ENCODE measurements around the gene KIAA0513.
"Not testable (repeated sequence)": the region's sequence is repeated elsewhere in the genome, so short reads cannot be mapped to it uniquely, and the experiment has no call there.

Gene KIAA0513

DNA sequence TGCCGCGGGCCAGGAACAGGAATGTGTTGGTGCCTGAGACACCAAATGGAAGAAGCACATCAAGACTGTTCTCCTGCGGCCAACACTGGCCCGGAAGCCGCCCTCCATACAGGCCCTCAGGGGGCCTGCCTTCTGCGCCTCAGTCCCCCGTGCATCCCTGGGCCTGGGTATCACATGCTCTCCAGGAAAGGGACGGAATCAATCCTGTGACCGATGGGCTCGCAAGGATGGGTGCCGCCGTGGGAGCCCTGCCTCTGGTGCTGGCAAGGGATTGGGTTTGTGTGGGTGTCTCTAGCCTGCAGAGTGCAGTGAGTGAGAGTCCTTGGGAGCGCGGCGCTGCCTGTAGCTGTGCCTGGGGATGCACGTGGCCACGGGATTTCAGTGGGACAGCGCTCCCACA is 65.3 kb downstream of the KIAA0513 start:
- FAIRE-seq, result no peak

DNA sequence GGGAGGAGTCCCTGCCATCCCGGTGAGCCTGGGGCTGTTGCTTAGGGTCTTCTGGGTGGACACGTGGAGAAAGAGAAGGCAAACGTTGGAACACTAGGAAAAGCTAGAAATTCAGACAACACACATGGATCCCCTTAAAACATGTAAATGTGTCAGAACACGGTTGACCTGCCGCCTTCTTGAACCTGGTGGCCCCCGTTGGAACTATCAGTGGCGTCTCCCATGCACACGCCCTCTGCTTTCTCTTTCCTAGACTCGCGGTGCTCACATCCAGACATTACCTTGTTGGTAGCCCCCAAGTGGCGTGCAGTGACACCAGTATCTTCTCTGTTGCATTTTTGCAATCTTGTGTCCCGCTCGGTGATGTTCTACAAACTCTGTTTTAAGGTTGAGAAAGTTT is 66.1 kb downstream of the KIAA0513 start:
- no peak for FAIRE-seq

DNA sequence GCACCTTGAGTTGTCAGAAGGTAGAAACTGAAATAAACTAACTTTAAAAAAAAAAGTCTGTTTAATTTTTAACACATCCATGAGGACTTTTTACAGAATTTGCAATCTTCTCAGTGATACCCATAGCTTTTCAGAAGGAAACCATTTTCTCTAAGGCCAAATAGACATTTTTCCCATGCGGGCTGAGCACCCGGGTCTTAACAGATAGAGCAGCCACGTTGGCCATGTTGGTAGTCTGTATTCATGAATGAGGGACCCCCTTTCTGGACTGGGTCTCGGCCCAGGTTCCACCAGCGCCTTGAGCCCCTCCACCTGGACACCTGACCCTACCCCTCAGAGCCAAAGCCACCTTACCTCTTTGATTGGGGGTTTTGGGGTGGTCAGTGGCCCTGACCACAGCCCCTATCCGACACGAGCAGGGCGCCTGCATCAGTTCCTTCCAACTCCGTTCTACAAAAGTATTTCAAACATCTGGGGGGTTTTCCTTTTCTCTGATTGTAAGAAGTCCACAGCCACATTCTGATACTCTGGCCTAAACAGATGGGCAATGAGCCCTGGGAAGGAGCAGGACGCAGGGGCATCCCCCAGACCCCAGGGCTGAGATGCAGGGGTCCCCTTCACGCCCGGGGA is 66.7 kb downstream of the KIAA0513 start:
- FAIRE-seq, result no peak

DNA sequence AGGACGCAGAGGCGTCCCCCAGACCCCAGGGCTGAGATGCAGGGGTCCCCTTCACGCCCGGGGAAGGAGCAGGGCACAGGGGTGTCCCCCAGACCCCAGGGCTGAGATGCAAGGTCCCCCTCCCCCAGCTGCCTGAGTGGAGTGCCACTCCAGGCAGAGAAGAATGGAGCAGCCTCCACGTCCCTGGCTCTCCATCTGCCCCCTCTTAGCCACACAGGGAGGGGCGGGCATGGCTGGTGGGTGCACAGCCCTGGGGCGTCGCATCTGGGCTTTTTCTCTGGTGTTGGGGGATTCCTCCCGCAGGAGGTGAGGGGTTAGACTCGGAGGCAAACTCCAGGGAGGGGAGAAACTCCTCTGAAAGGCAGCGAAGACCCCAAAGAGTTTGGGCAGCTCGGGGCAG is 67.2 kb downstream of the KIAA0513 start:
- no peak for FAIRE-seq

DNA sequence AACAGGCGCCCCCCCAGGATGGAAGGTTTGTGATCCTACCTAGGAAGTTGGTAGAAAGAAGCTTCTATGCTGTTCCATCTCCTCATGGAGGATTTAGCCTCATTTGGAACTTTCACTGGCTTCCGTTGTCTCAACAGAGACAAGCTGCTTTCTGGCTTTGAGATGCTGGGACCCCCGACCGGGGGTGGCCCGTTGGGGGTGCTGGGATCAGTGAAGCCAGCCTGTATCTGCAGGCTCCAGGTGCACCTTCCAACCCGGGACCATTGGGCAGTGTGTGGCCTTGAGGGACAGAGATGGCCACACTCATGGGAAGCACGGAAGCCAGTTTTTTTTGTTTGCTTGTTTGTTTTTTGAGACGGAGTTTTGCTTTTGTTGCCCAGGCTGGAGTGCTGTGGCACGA is 69.3 kb downstream of the KIAA0513 start:
- no peak for FAIRE-seq

DNA sequence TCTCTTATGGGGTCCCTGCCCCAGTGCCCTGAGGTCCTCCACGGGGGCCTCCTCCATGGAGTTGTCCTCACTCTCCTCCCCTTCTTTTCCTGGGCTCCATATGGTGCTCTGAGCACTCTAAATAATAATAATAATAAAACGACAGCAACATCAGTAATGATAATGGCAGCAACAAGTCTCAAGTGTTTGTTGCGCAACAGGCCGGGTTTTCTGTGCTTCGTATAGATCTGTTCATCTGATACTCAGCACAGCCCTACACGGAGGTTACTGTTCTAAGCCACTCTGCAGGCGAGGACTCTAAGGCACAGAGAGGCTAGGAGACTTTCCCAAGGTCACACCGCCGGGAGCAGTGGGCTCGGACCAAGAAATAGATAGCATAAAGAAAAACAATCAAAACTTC is 71.0 kb downstream of the KIAA0513 start:
- FAIRE-seq, result no peak

DNA sequence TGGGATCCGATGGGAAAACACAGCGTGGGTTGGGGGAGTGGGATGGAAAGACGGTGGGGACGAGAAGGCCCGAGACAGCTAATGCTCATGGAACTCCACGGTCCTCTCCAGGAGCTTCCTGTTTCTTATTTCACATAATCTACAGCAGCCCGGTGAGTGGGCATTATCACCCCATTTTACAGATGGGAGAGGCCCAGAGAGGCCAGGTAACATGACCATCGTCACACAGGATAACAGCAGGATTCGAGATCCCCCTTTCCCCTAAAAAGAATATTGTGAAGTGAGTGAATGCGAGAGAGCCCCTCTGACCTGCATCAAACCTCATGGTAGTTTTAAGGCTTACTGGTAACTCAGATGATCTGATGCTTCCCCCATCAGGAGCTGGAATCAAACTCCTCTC is 72.7 kb downstream of the KIAA0513 start:
- FAIRE-seq, result no peak

DNA sequence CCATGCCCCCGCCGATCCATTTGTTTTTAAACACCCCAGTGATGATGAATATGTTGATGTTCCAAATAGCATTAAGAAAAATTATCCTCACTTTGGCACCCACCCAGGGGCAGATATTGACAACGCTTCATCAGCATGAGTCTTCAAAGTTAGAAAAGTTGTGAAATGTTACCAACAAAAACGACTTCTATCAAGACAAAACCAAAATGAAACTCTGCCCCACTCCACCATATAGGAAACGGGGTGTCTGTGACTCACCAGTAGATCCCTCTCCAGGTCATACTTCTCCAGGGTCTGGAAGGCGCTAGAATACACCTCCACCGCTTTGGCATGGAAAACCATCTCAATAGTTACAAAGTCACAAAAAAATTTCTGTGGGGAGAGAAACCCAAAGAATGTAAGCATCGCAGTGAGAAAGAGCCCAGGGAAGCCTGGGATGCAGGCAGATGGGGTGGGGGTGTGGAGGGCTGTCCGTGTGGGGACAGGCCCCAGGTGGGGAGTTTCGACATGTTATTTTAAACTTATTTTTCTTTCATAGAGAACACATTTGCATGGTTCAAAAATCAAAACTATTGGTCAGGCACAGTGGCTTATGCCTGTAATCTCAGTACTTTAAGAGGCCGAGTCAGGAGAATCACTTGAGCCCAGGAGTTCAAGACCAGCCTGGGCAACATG is 74.5 kb downstream of the KIAA0513 start:
- no peak for FAIRE-seq

DNA sequence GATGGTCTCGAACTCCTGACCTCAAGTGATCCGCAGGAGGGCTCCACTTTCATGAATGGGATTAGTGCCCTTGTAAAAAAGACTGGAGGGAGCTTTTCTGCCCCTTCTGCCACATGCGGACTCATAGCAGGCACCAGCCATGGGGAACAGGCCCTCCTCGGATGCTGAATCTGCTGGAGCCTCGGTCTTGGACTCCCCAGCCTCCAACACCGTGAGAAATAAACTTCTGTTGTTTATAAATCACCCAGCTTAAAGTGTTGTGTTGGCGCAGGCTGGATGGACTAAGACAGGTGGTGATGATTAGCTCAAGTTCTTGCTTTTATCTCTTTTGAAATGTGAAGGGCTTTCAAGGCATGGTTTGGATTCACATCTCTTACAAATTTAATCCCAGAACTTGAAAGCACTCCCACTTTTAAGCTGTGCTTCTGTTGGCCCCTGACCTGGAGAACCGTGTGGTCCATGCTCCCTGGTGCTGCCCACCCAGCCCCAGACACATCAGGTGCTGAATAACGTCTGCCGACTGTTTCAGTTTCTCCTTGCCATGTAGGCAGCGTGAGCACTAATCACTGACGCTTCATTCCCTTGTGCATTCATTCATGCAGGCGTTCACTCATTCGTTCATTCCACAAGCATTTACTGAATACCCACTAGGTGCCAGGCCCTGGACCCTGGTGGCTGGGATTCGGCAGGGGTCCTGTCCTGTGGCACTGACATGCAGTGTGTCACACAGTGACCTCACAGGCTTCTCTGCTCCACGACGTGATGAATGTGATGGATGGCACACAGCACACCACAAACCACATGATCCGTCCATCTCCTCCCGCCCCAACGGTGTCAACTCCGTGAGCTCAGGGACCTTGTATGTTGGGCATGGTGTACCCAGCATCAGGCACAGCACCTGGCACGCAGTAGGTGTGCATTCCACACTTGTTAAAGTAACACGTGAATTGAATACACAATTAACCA is 75.8 kb downstream of the KIAA0513 start:
- no peak for FAIRE-seq

DNA sequence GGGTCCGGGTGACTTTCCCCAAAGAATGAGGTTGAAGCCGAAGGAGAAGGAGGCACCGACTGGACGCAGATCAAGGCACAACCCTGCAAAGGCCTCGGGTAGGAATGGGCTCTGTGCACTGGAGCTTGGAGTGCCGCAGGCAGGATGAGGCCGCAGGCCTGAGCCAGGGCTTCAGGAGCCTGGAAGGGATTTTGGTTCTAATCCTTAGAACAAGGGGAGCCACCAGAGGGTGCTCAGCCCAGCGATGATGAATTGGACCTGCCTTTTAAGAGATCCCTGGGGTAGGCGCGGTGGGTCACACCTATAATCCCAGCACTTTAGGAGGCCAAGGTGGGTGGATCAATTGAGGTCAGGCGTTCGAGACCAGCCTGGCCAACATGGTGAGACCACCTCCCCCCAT is 76.6 kb downstream of the KIAA0513 start:
- FAIRE-seq, result no peak

DNA sequence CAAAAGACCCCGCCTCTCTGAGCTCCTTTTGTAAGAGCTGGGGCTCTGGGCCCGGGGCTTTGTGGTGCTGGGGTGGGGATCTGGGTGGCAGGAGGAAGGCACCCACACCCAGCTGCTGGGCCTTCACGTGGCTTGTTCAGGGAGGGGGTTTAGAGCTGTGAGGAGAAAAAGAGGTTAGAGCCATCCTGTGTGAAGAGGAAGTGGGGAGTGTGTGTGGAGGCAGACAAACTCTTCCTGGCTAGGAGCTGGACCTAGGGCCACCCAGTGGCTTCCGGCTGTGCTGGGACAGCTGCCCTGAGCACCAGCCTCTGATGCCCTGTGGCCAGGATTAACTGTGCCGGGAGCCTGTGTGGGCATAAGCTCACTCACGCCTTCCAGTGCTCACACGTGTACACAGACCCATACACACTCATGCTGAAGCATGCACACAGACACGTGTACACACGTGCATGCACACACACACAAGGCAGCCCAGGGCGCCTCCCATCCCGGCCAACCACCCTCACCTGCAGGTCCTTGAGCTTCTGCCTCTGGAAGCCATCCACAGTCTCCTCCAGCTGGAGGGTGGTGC is 77.3 kb downstream of the KIAA0513 start:
- no peak for FAIRE-seq

DNA sequence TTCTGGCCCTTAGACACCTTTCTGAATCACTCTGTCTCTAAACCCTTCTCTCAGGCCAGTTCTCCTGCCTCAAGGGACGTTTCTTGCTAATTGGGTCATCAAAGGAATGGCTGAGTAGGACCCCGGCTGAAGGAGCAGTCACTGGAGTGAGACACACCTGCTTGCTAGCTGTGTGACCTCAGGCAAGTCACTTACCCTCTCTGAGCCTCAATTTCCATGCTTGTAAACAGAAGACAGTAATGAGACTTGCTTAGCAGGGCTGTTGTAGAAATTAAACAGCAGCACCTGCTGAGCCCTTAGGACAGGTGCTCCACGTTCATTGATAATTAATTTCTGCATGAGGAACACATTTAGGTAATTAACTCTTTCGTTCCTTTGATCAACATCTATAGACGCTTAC is 77.9 kb downstream of the KIAA0513 start:
- FAIRE-seq, result no peak

DNA sequence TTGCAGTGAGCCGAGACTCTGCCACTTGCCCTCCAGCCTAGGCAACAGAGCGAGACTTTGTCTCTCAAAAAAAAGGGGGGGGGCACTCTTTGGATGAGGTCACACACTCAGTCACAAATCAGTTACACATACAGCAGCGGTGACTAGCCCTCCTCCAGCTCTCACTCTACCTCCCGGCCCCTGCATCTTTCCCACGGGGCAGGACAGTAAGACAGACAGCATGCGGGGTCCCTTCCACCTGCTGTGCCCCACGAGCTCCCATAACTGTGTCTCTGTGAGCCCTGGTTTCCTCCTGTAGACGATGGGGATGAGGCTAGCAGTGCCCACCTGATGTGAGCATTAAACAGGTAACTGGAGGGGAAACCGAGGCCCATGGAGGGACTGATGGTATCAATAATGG is 79.5 kb downstream of the KIAA0513 start:
- FAIRE-seq, result no peak

DNA sequence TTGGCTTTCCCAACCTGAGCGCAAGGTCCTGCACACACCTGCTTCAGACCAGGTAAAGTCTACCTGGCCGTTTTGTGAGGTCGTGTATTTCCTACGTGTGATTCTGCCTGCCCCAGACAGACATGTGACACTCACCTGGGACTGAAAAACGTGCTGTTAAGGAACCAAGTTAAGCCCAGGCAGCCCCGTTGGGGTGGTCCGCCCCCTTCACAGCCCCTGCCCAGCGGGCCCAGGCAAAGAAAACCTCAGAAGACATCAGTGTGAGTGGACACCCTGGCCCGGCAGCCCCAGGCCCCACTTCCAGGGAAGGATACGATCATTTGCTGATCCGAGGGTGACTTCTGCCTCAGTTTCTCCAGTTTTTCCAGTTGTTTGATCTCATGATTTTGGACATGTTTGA is 79.9 kb downstream of the KIAA0513 start:
- no peak for FAIRE-seq

DNA sequence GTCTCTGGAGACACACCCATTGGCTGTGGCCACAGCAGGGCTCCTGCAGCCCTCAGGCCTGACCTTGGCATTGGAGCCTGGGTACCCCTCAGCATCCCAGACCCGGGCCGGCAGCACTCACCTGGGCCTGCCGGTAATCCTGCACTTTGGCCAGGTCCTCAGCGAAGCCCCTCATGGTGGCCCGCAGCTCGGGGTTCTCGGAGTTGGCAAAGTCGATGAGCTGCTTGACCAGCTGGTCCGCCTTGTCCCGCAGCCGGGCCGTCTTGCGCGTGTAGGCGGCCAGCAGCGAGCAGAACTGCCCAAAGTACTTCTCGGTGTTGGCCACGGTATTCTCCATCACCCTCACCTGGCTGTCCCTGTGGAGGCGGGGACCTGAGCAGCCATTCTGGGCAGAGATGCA is 82.5 kb downstream of the KIAA0513 start:
- FAIRE-seq, result no peak

DNA sequence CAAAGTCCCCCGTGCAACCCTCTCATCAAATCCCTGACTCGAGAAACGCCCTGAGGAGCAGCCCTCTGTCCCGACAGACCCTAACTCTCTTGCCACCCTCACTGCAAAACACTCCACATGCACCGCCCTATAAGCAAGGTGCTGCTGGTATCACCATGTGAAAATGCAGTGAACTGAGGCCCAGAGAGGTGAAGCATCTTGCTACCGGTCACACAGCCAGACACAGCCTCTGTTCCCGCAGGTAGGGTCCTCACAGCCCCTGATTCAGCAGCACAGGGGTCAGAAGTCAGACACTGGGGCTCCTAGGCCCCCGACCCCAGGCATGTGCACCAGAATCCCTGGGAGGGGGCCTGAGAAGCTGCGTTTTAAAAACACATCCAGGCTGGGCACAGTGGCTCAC is 83.6 kb downstream of the KIAA0513 start:
- FAIRE-seq, result no peak

DNA sequence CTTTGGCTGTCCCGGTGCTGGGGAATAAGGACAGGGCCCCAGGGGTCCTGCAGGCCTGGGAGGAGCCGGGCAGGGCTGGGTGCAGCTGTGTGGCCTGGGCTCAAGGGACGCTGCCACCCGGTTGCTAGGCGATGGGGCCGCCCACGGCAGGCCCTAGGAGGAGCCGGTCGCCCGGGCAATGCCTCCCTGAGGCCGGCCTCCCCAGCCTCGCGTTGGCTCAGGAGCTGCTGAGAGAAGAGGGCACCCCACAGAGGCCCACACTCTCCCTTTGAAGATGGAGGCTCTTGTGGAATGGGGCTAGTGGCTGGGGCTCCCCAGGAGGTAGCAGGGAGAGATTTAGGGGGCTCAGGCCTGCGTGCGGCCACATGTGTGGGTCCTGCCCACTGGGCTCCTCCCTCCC is 84.8 kb downstream of the KIAA0513 start, which contains the start of gene CIBAR2:
TSS of gene CIBAR2 (minus strand) at position 109 of the 400 bp plus-strand sequence. CDS start 120 bp downstream, outside the sequence.
- FAIRE-seq, result no peak

DNA sequence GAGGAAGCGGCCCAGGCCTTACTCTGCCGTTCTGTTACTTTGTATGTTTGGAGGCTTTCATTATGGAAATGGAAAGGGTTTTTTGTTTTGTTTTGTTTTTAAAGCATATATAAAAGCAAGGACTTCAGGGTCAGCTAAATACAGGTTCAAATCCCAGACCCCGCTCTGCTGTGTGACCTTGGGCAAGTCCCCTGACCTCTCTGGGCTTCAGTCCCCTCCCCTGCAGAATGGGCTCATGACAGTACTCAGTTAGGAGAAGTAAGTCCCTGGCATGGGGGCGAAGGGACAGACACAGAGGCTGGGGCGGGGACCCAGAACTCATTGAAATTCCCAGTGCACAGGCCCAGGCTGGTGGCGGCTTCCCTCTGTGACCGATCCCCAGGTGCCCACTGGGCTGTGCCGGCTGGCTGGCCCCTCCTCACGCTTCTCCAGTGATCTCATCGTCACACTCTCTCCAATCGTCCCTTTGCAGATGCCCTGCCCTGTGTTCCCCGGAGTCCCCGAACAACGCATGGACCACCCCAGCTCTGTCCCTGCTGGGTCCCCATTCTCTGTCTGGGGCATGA is 85.7 kb downstream of the KIAA0513 start:
- no peak for FAIRE-seq

DNA sequence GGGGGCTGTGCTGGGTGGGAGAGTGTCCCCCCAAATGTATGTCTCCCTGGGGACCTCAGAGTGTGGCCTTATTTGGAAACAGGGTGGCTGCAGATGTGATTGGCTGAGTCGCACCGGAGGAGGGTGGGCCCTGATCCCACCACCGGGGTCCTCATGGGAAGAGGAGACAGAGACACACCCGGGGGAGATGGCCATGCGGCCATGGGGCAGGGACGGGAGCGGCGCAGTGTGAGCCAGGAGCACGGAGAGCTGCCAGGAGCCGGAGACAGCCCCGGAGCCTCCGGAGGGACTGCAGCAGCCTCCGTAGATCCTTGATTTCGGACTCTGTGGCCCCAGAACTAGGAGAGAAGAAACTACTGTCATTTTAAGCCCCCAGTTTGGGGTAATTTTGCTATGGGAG is 86.3 kb downstream of the KIAA0513 start:
- no peak for FAIRE-seq

DNA sequence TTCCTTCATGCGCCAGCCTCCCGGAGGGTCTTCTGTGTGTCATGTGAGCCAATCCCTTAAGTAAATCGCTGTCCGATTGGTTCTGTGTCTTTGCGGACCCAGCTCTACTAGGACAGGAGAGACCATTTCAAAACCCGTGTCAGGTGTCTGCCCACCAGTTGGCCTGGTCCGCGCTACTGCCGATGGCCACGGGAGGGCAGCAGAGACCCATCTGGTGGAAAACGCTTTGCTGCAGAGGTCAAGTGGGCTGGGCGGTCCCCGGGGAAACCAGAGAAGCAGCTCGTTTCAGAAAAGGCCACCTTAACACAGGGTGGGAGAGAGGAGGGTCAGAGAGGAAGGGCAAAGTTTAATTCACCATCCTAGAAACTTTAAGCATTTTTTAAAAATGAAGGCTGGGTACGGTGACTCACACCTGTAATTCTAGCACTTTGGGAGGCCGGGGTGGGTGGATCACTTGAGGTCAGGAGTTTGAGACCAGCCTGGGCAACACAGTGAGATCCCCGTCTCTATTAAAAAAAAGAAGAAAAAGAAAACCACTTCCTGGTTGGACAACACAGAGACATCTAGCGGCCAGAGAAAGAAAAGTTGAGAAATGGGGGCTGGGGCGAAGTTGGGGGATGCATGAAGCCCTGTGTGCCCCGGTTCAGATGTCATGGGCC is 87.4 kb downstream of the KIAA0513 start:
- peak; percentile 16 for FAIRE-seq

DNA sequence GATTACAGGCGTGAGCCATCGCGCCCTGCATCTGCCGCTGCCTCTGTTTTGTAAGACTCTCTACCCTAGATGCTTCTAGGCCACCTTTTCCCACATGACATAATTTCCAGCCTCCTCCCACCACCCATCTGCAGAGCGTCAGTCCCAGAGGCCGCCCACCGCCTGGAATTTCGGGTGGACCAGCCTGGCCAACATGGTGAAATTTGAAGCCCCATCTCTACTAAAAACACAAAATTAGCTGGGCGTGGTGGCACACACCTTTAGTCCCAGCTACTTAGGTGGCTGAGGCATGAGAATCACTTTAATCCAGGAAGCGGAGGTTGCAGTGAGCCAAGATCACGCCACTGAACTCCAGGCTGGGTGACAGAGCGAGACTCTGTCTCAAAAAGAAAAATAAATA is 89.8 kb downstream of the KIAA0513 start:
- FAIRE-seq, result no peak

DNA sequence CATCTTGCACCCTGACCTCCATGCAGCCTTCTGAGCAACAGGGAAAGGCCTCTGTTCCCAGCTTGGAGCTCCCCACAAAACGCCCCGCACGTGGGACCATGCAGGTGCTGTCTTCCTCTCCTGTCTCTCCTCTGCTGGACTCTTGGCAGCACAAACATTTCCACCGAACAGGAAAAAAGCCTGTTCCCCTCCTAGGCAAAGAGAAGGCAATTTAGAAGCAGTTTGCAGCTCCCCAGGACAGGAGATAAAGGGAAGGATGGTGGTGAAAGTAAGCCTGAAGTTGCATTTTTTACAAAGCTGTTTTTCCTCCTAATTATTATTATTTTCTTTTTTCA is 92.4 kb downstream of the KIAA0513 start:
- FAIRE-seq, result no peak

DNA sequence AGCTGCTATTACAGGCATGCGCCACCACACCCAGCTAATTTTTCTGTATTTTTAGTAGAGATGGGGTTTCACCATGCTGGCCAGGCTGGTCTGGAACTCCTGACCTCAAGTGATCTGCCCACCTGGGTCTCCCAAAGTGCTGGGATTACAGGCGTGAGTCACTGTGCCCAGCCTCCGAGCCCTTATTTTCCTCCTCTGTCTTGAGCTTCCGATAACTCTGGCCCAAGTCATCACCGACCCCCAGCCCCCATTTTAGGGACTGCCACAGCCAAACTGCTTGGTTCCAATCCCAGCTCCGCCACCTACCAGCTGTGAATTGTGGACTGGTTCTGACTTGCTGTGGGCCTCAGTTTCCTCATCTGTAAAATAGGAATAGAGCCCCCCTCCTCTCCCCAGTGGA is 95.8 kb downstream of the KIAA0513 start:
- FAIRE-seq, result not testable (repeated sequence)

Data from A204.1 (cell line).